GM12873 (cell line): ENCODE data around the gene CD302.

Experiments
- CTCF ChIP-seq: IDR thresholded peaks from 2 replicates; pipeline ENCODE4 v1.5.1; 2012; ENCODE audit warnings: low read depth, mild to moderate bottlenecking, moderate library complexity, low read length, control low read depth; ENCODE audit not compliant: insufficient read depth; ENCODE audit errors: missing control alignments

The CD302 gene

DNA sequence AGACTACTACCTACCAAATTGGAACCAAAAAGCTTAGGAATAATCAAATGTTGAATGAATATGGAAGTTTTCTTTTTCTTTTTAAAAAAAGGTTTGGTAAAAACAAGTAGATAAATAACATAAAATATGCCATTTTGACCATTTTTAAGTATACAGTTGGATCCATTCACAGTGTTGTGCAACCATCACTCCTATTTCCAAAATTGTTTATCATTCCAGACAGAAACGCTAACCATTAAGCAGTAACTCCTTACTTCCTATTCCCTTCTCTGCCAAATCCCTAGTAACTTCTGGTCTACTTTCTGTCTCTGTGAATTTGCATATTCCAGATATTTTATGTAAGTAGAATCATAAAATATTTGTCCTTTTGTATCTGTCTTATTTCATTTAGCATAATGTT lies 39.8 kb downstream of the CD302 start:
- TF ChIP-seq CTCF = no peak

GRCh38 chr2:159755788-159756187 lies 42.2 kb downstream of the CD302 start:
- TF ChIP-seq CTCF = peak; percentile 42

- TF ChIP-seq CTCF = no peak
Measured at GRCh38 chr2:159755014-159755413, 43.0 kb downstream of the CD302 start.

DNA sequence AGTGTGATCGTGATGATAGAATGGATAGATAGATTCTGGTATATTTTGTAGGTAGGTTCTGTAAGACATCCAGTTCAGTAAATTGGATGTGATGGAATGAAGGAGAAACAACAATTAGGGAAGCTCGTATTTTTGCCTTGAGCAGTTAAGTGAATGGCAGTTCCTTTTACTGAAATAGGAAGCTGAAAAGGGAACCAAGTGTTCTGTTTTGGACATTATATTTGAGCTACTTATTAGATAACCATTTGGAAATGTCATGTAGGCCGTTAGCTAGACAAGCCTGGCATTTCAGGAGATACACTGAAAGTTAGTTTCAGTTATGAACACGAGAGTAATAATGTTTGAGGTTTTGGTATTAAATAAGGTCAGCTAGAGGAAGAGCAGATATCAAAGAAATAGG lies 44.2 kb downstream of the CD302 start:
- TF ChIP-seq CTCF = no peak

GRCh38 chr2:159750873-159751272 lies 47.1 kb downstream of the CD302 start:
- TF ChIP-seq CTCF = no peak

- TF ChIP-seq CTCF = no peak
Measured at GRCh38 chr2:159748089-159748488, 49.9 kb downstream of the CD302 start.

DNA sequence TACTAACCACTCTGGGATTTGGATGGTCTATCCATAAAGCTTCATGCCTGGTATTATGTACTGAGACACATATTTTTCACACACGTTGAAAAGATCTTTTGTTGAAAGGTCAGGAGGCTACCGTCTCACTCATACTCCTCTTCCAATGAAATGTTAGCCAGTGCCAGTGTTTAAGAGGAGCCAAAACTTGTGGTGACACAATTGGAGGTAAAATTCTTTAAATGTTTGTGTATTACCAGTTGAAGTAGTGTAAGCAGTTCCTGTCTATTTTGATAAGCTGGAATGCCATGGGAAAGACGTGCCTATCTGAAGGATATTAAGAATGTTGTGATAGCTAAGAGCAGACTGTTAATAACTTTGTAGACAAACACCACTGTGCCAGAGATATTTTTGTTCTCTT lies 53.6 kb downstream of the CD302 start:
- TF ChIP-seq CTCF = no peak
